T1000 (cell line): ENCODE results near the gene LGALS14.
"Not testable (repeated sequence)": the region's sequence is repeated elsewhere in the genome, so short reads cannot be mapped to it uniquely, and the experiment has no call there.

ENCODE experiments used
- DNase-seq: peaks from one replicate; lab custom pipeline; 2025; ENCODE audit warnings: mixed read lengths; lab: John Stamatoyannopoulos, UW

The LGALS14 gene

GRCh38 chr19:39695759-39696158 is 8.5 kb upstream of the LGALS14 start:
- DNase-seq: no peak

GRCh38 chr19:39696387-39696786 is 7.9 kb upstream of the LGALS14 start:
- DNase-seq: no peak

- DNase-seq: no peak
Observed at GRCh38 chr19:39698535-39698934, 5.7 kb upstream of the LGALS14 start.

- DNase-seq: no peak
Observed at GRCh38 chr19:39701291-39701690, 3.0 kb upstream of the LGALS14 start.

- no peak for DNase-seq
Observed at GRCh38 chr19:39705578-39706188, 1.4 kb downstream of the LGALS14 start.

GRCh38 chr19:39708594-39708993 is 4.3 kb downstream of the LGALS14 start:
- no peak for DNase-seq

- DNase-seq: no peak
Observed at GRCh38 chr19:39709026-39709872, 5.0 kb downstream of the LGALS14 start.

GRCh38 chr19:39710333-39710890 is 6.1 kb downstream of the LGALS14 start:
- DNase-seq: no peak

GRCh38 chr19:39720144-39720543 is 15.9 kb downstream of the LGALS14 start:
- not testable (repeated sequence) for DNase-seq

GRCh38 chr19:39725995-39726394 is 21.7 kb downstream of the LGALS14 start:
- DNase-seq: no peak

GRCh38 chr19:39727070-39727800 is 23.0 kb downstream of the LGALS14 start:
- no peak for DNase-seq

- DNase-seq: no peak
Observed at GRCh38 chr19:39728040-39728439, 23.8 kb downstream of the LGALS14 start.

- DNase-seq: no peak
Observed at GRCh38 chr19:39729594-39729993, 25.3 kb downstream of the LGALS14 start.

GRCh38 chr19:39731685-39732084 is 27.4 kb downstream of the LGALS14 start:
- DNase-seq: no peak

- no peak for DNase-seq
Observed at GRCh38 chr19:39733841-39734240, 29.6 kb downstream of the LGALS14 start.

GRCh38 chr19:39735688-39736087 is 31.4 kb downstream of the LGALS14 start:
- DNase-seq: no peak

- no peak for DNase-seq
Observed at GRCh38 chr19:39736088-39736487, 31.8 kb downstream of the LGALS14 start.

- DNase-seq: no peak
Observed at GRCh38 chr19:39737351-39737750, 33.1 kb downstream of the LGALS14 start.

GRCh38 chr19:39737891-39738290 is 33.6 kb downstream of the LGALS14 start, which contains the start of gene CLC:
CLC (minus strand) TSS chr19:39738029; CDS start chr19:39737952, 77 bp downstream.
- no peak for DNase-seq

GRCh38 chr19:39738814-39739213 is 34.5 kb downstream of the LGALS14 start:
- no peak for DNase-seq

GRCh38 chr19:39740395-39740794 is 36.1 kb downstream of the LGALS14 start:
- no peak for DNase-seq

- DNase-seq: no peak
Observed at GRCh38 chr19:39745643-39746042, 41.4 kb downstream of the LGALS14 start.
